ENCODE measurements around the gene LRRC41.

GRCh38 chr1:46278807-46279206 lies 24.6 kb downstream of the LRRC41 start:
- TF ChIP-seq CTCF (IDR thresholded peaks at IDR 0.05) (no peak), POLR2AphosphoS5 (IDR thresholded peaks at IDR 0.05) (no peak), EP300 (IDR thresholded peaks at IDR 0.05) (no peak), POLR2A (IDR thresholded peaks at IDR 0.05) (no peak)
